ENCODE data around the gene FAM221A.
"Not testable (repeated sequence)": the region's sequence is repeated elsewhere in the genome, so short reads cannot be mapped to it uniquely, and the experiment has no call there.

FAM221A gene

GRCh38 chr7:23679898-23680413 is at the start of gene FAM221A:
Gene FAM221A, plus strand, starts transcription at chr7:23680199. Its CDS starts 20 bp downstream, at chr7:23680219.
- DNase-seq (ENCODE audit: low read depth): peak; percentile 51

- no peak for DNase-seq (ENCODE audit: low read depth)
Measured at GRCh38 chr7:23633417-23633816, 46.6 kb upstream of the FAM221A start.

GRCh38 chr7:23645822-23646221 is 34.2 kb upstream of the FAM221A start:
- no peak for DNase-seq (ENCODE audit: low read depth)

GRCh38 chr7:23653942-23654341 is 26.1 kb upstream of the FAM221A start:
- DNase-seq (ENCODE audit: low read depth): no peak

GRCh38 chr7:23654508-23654907 is 25.5 kb upstream of the FAM221A start:
- no peak for DNase-seq (ENCODE audit: low read depth)

- no peak for DNase-seq (ENCODE audit: low read depth)
Measured at GRCh38 chr7:23655433-23655832, 24.6 kb upstream of the FAM221A start.

GRCh38 chr7:23658831-23659427 is 21.1 kb upstream of the FAM221A start:
- DNase-seq (ENCODE audit: low read depth): no peak

GRCh38 chr7:23661385-23661784 is 18.6 kb upstream of the FAM221A start:
- no peak for DNase-seq (ENCODE audit: low read depth)

GRCh38 chr7:23662124-23662983 is 17.6 kb upstream of the FAM221A start:
- DNase-seq (ENCODE audit: low read depth): no peak

- no peak for DNase-seq (ENCODE audit: low read depth)
Measured at GRCh38 chr7:23662984-23663313, 17.1 kb upstream of the FAM221A start.

GRCh38 chr7:23664122-23664521 is 15.9 kb upstream of the FAM221A start:
- no peak for DNase-seq (ENCODE audit: low read depth)

GRCh38 chr7:23672033-23672432 is 8.0 kb upstream of the FAM221A start:
- DNase-seq (ENCODE audit: low read depth): no peak

- DNase-seq (ENCODE audit: low read depth): no peak
Measured at GRCh38 chr7:23680414-23681405, 711 bp downstream of the FAM221A start.

GRCh38 chr7:23684041-23684440 is 4.0 kb downstream of the FAM221A start:
- DNase-seq (ENCODE audit: low read depth): not testable (repeated sequence)

- no peak for DNase-seq (ENCODE audit: low read depth)
Measured at GRCh38 chr7:23685731-23686130, 5.7 kb downstream of the FAM221A start.

- DNase-seq (ENCODE audit: low read depth): no peak
Measured at GRCh38 chr7:23687011-23687410, 7.0 kb downstream of the FAM221A start.

GRCh38 chr7:23689165-23689564 is 9.2 kb downstream of the FAM221A start:
- DNase-seq (ENCODE audit: low read depth): no peak

- no peak for DNase-seq (ENCODE audit: low read depth)
Measured at GRCh38 chr7:23691320-23691719, 11.3 kb downstream of the FAM221A start.

- no peak for DNase-seq (ENCODE audit: low read depth)
Measured at GRCh38 chr7:23693224-23693623, 13.2 kb downstream of the FAM221A start.

GRCh38 chr7:23696916-23697441 is 17.0 kb downstream of the FAM221A start:
- no peak for DNase-seq (ENCODE audit: low read depth)

GRCh38 chr7:23698822-23699221 is 18.8 kb downstream of the FAM221A start:
- DNase-seq (ENCODE audit: low read depth): no peak

- DNase-seq (ENCODE audit: low read depth): no peak
Measured at GRCh38 chr7:23700046-23700445, 20.0 kb downstream of the FAM221A start.

Data from stimulated activated CD8-positive, alpha-beta memory T cell treated with anti-CD3 and anti-CD28 coated beads, Interleukin-15, amount 100 ng/mL, for 1 hour (primary cell).